Osteoblast (primary cell): ENCODE measurements around the gene SETD3. TPM values are rescaled to one million over a fixed set of nuclear protein-coding genes. Genes with fewer than 3 reads are reported as not detected.

Experiments
- DNase-seq: peaks from one replicate; pipeline ENCODE4 v3.0.0; 2011; ENCODE audit warnings: low spot score, mixed read lengths; ENCODE audit not compliant: insufficient read length; ENCODE audit errors: missing footprints
- H2AFZ ChIP-seq: 2 replicates; pipeline ENCODE4 v1.6.0; 2011; ENCODE audit warnings: mild to moderate bottlenecking, low read length
- H3K27ac ChIP-seq: 2 replicates; pipeline ENCODE4 v1.5.1; 2011; ENCODE audit warnings: mild to moderate bottlenecking, low read depth, low read length, moderate library complexity
- H3K27me3 ChIP-seq: 2 replicates; pipeline ENCODE4 v1.6.0; 2012; ENCODE audit warnings: mild to moderate bottlenecking, control low read depth, inconsistent platforms, low read length, moderate library complexity; ENCODE audit not compliant: insufficient read depth
- H3K36me3 ChIP-seq: 2 replicates; pipeline ENCODE4 v1.5.1; 2011; ENCODE audit warnings: mild to moderate bottlenecking, low read length, control low read depth, moderate library complexity; ENCODE audit not compliant: insufficient read depth
- H3K4me1 ChIP-seq: 2 replicates; pipeline ENCODE4 v1.5.1; 2011; ENCODE audit warnings: mild to moderate bottlenecking, low read length, control low read depth, moderate library complexity; ENCODE audit not compliant: insufficient read depth
- H3K4me2 ChIP-seq: 2 replicates; pipeline ENCODE4 v1.6.0; 2011; ENCODE audit warnings: mild to moderate bottlenecking, low read length; ENCODE audit not compliant: insufficient read depth
- H3K4me3 ChIP-seq: fragments of 200-600 bp; sonication (generic); 3 replicates; pipeline ENCODE4 v1.5.1; 2012; ENCODE audit warnings: mild to moderate bottlenecking, low read length, inconsistent platforms; ENCODE audit not compliant: insufficient read depth
- H3K79me2 ChIP-seq: 2 replicates; pipeline ENCODE4 v1.6.0; 2012; ENCODE audit warnings: mild to moderate bottlenecking, low read length, control low read depth, inconsistent platforms; ENCODE audit not compliant: insufficient read depth
- H3K9me3 ChIP-seq: 2 replicates; pipeline ENCODE4 v1.5.1; 2011; ENCODE audit warnings: low read depth, low read length, control low read depth
- H4K20me1 ChIP-seq: 2 replicates; pipeline ENCODE4 v1.6.0; 2012; ENCODE audit warnings: mild to moderate bottlenecking, low read length, control low read depth; ENCODE audit not compliant: insufficient read depth
- CTCF ChIP-seq: IDR thresholded peaks from 2 replicates; pipeline ENCODE4 v1.5.1; 2011; ENCODE audit warnings: mild to moderate bottlenecking, low read depth, low read length, moderate library complexity; ENCODE audit errors: extremely low read depth
- total RNA-seq: library from RNA; depleted of rRNA; stranded (reverse); fragments of >200 nt; gene quantifications from 2 replicates; pipeline ENCODE4 v1.2.3, GENCODE V29; 2012

The SETD3 gene
- total RNA-seq, 1 donor = 65.1 TPM

- H3K79me2 ChIP-seq = no peaks in the 10 kb centered on the region
- H3K4me1 ChIP-seq = no peaks in the 10 kb centered on the region
- H3K27ac ChIP-seq = no peak overlapping the region
- H3K9me3 ChIP-seq = no peaks in the 10 kb centered on the region
- no peaks in the 10 kb centered on the region for H3K27me3 ChIP-seq
- no peak overlapping the region for H2AFZ ChIP-seq
- no peaks in the 10 kb centered on the region for H3K36me3 ChIP-seq
- no peak overlapping the region for H3K4me2 ChIP-seq
- H3K4me3 ChIP-seq = no peak overlapping the region
- H4K20me1 ChIP-seq = no peaks in the 10 kb centered on the region
- peak; percentile 22 for DNase-seq
- TF ChIP-seq CTCF = no peak
Observed at GRCh38 chr14:99360774-99361595, 119.7 kb downstream of the SETD3 start.

GRCh38 chr14:99359906-99360305 lies 120.8 kb downstream of the SETD3 start:
- H2AFZ ChIP-seq = no peak overlapping the region
- no peak for DNase-seq
- H4K20me1 ChIP-seq = no peaks in the 10 kb centered on the region
- no peaks in the 10 kb centered on the region for H3K9me3 ChIP-seq
- H3K27me3 ChIP-seq = no peaks in the 10 kb centered on the region
- H3K4me1 ChIP-seq = no peaks in the 10 kb centered on the region
- no peaks in the 10 kb centered on the region for H3K79me2 ChIP-seq
- no peak for TF ChIP-seq CTCF
- H3K36me3 ChIP-seq = no peaks in the 10 kb centered on the region
- H3K4me2 ChIP-seq = no peak overlapping the region
- no peak overlapping the region for H3K27ac ChIP-seq
- H3K4me3 ChIP-seq = no peak overlapping the region

GRCh38 chr14:99357916-99358390 lies 122.7 kb downstream of the SETD3 start:
- Histone ChIP-seq H3K27ac (no peak overlapping the region), H3K4me2 (no peak overlapping the region), H3K79me2 (no peaks in the 10 kb centered on the region), H4K20me1 (no peaks in the 10 kb centered on the region), H3K9me3 (no peaks in the 10 kb centered on the region), H3K4me1 (no peaks in the 10 kb centered on the region), H2AFZ (no peak overlapping the region), H3K27me3 (no peaks in the 10 kb centered on the region), H3K36me3 (no peaks in the 10 kb centered on the region), H3K4me3 (no peak overlapping the region)
- TF ChIP-seq CTCF = no peak
- peak; percentile 29 for DNase-seq

GRCh38 chr14:99357151-99357915 lies 123.3 kb downstream of the SETD3 start:
- H3K36me3 ChIP-seq = no peaks in the 10 kb centered on the region
- no peak for TF ChIP-seq CTCF
- no peak overlapping the region for H3K27ac ChIP-seq
- no peaks in the 10 kb centered on the region for H3K9me3 ChIP-seq
- no peak overlapping the region for H2AFZ ChIP-seq
- H3K27me3 ChIP-seq = no peaks in the 10 kb centered on the region
- no peak for DNase-seq
- H3K79me2 ChIP-seq = no peaks in the 10 kb centered on the region
- no peaks in the 10 kb centered on the region for H3K4me1 ChIP-seq
- H3K4me3 ChIP-seq = no peak overlapping the region
- no peaks in the 10 kb centered on the region for H4K20me1 ChIP-seq
- no peak overlapping the region for H3K4me2 ChIP-seq
